Naive thymus-derived CD4-positive, alpha-beta T cell (primary cell): ENCODE data around the gene LCN10. TPM values are rescaled to one million over a fixed set of nuclear protein-coding genes. Genes with fewer than 3 reads are reported as not detected.

Experiments
- ATAC-seq: fragments of 150-1000 bp; cut with Tn5 transposase; 2 replicates; pipeline ENCODE4 v1.10.0; 2021; ENCODE audit warnings: mild to moderate bottlenecking, moderate library complexity
- CTCF ChIA-PET: fragments of 350-600 bp; sonication (Branson Sonifier 250); formaldehyde crosslinking; loops from one replicate; lab custom pipeline; 2021; ENCODE audit warnings: antibody characterized with exemption; lab: Charles Lee
- POLR2A ChIA-PET: fragments of 350-600 bp; sonication (Branson Sonifier 250); formaldehyde crosslinking; loops from one replicate; lab custom pipeline; 2021; ENCODE audit warnings: antibody characterized with exemption, inconsistent platforms; lab: Charles Lee
- DNase-seq, 9 donors: peaks; one replicate each; pipeline versions ENCODE4 v3.0.0 to v3.0.0-alpha.2; 2020 to 2022; ENCODE audit warnings: mixed read lengths in 1 of 9
- H3K27ac ChIP-seq: one replicate; pipeline ENCODE4 v1.7.0; 2013; ENCODE audit warnings: mild to moderate bottlenecking, low read depth, low read length, moderate library complexity
- H3K27me3 ChIP-seq, 2 donors: one replicate each; pipeline ENCODE4 v1.7.0; 2013; ENCODE audit warnings: low read length in 2 of 2, mild to moderate bottlenecking in 2 of 2, moderate library complexity in 2 of 2; ENCODE audit not compliant: control insufficient read depth in 2 of 2, insufficient read depth in 2 of 2
- H3K36me3 ChIP-seq, 3 experiments: 1 replicate in 2 of 3; 2 replicates in 1 of 3; pipeline ENCODE4 v1.7.0; 2013; ENCODE audit warnings: low read length in 3 of 3, mild to moderate bottlenecking in 3 of 3, moderate library complexity in 1 of 3; ENCODE audit not compliant: insufficient read depth in 3 of 3, control insufficient read depth in 2 of 3
- H3K4me1 ChIP-seq, 2 donors: one replicate each; pipeline ENCODE4 v1.7.0; 2013; ENCODE audit warnings: low read length in 2 of 2, mild to moderate bottlenecking in 2 of 2, moderate library complexity in 1 of 2; ENCODE audit not compliant: control insufficient read depth in 2 of 2, insufficient read depth in 2 of 2
- H3K4me3 ChIP-seq: 2 replicates; pipeline ENCODE4 v1.7.0; 2013; ENCODE audit warnings: mild to moderate bottlenecking, low read length
- H3K9me3 ChIP-seq, 3 experiments: 1 replicate in 2 of 3; 2 replicates in 1 of 3; pipeline ENCODE4 v1.7.0; 2013; ENCODE audit warnings: low read length in 3 of 3; ENCODE audit not compliant: control insufficient read depth in 2 of 3
- H3K27ac Mint-ChIP-seq, 9 donors: one replicate each; pipeline ENCODE4 v1.8.0; 2020 to 2022; ENCODE audit warnings: mixed read lengths in 9 of 9, mild to moderate bottlenecking in 8 of 9, moderate library complexity in 5 of 9, inconsistent platforms in 2 of 9
- H3K27me3 Mint-ChIP-seq, 5 donors: one replicate each; pipeline ENCODE4 v1.8.0; 2021 to 2022; ENCODE audit warnings: mixed read lengths in 5 of 5, mild to moderate bottlenecking in 1 of 5
- H3K36me3 Mint-ChIP-seq, 5 donors: one replicate each; pipeline ENCODE4 v1.8.0; 2020 to 2022; ENCODE audit warnings: mixed read lengths in 5 of 5, mild to moderate bottlenecking in 3 of 5, inconsistent platforms in 1 of 5
- H3K4me1 Mint-ChIP-seq, 7 donors: one replicate each; pipeline ENCODE4 v1.8.0; 2020 to 2022; ENCODE audit warnings: mixed read lengths in 7 of 7, mild to moderate bottlenecking in 3 of 7, inconsistent platforms in 1 of 7
- H3K4me3 Mint-ChIP-seq, 10 donors: one replicate each; pipeline ENCODE4 v1.8.0; 2020 to 2022; ENCODE audit warnings: mild to moderate bottlenecking in 10 of 10, mixed read lengths in 10 of 10, moderate library complexity in 6 of 10, inconsistent platforms in 2 of 10
- H3K9me3 Mint-ChIP-seq, 11 donors: one replicate each; pipeline ENCODE4 v1.8.0; 2020 to 2022; ENCODE audit warnings: mixed read lengths in 11 of 11, mild to moderate bottlenecking in 4 of 11, inconsistent platforms in 1 of 11, moderate library complexity in 1 of 11
- intact Hi-C, 2 donors: fragments of 100-400 bp; cut with micrococcal nuclease; formaldehyde crosslinking; loops; one replicate each; pipeline ENCODE4 v1.15.1; 2023
- polyA plus RNA-seq, 2 donors: library from polyadenylated mRNA; unstranded; fragments of 300-500 nt; fragmentation: Illumina TruSeq; gene quantifications; one replicate each; pipeline ENCODE4 v1.2.3, GENCODE V29; 2021
- total RNA-seq, 6 experiments: library from RNA in 5 of 6; stranded (reverse) in 5 of 6; gene quantifications; 1 replicate in 5 of 6; 2 replicates in 1 of 6; pipeline ENCODE4 v1.2.3 and lab custom pipeline; 2021 to 2026

LCN10 gene
- total and polyA plus RNA-seq, 7 experiments from 2014 or later: 0.34 to 3.2 (median 1.1) TPM; not detected in 1

DNA sequence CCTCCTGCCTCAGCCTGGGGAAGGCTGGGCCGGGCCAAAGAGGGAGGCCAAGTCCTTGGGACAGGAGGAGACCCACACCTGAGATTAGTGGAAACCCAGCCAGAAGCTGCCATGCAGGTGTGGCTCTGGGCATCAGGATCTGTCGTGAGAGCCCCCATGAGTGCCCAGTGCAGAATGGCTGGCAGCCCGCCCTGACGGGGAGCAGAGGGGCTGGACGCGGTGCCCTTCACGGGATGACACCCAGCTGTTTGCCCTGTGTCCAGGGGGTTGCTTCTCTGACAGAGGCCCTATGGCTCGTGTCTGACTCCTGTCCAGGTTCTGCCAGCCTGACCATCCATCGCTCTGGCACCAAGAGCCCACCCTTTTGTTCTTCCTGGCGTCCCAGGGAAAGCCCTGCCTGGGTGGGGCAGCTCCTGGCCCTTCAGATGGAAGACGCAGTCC is 21.8 kb downstream of the LCN10 start:
- DNase-seq: no peak
- no peaks in the 10 kb centered on the region for H3K9me3 ChIP-seq
- intact Hi-C loops: no loop called here
- H3K27me3 Mint-ChIP-seq: peaks cover 1 to 4% (median 2%) of the 10 kb centered on the region in 5 donors
- peaks cover 0 to 11% (median 7%) of the 10 kb centered on the region in 5 donors for H3K36me3 Mint-ChIP-seq
- ChIA-PET CTCF (no interaction called here), POLR2A (no interaction called here)
- H3K4me3 ChIP-seq: no peak overlapping the region
- H3K27me3 ChIP-seq: no peaks in the 10 kb centered on the region
- H3K9me3 Mint-ChIP-seq: peaks cover 0 to under 1% (median 0%) of the 10 kb centered on the region in 11 donors
- peaks cover 3 to 5% of the 10 kb centered on the region in 2 donors for H3K4me1 ChIP-seq
- no peak for ATAC-seq
- H3K27ac Mint-ChIP-seq: peak overlapping the region in 3 of 9 donors; percentile 56 to 59 (median 58)
- H3K4me1 Mint-ChIP-seq: peaks cover 4 to 19% (median 13%) of the 10 kb centered on the region in 7 donors
- H3K27ac ChIP-seq: no peak overlapping the region
- no peak overlapping the region for H3K4me3 Mint-ChIP-seq
- peaks cover 4 to 51% (median 7%) of the 10 kb centered on the region in 3 experiments for H3K36me3 ChIP-seq

- DNase-seq (no peak), ATAC-seq (no peak)
- Mint-ChIP-seq H3K4me1 (peaks cover 4 to 14% (median 10%) of the 10 kb centered on the region in 7 donors), H3K27me3 (peaks cover 5 to 7% (median 6%) of the 10 kb centered on the region in 5 donors), H3K27ac (no peak overlapping the region), H3K36me3 (peaks cover 0 to 11% (median 5%) of the 10 kb centered on the region in 5 donors), H3K4me3 (no peak overlapping the region), H3K9me3 (peaks cover 0 to 2% (median 0%) of the 10 kb centered on the region in 11 donors)
- H3K9me3 ChIP-seq: no peaks in the 10 kb centered on the region
- H3K4me3 ChIP-seq: no peak overlapping the region
- H3K27me3 ChIP-seq: no peaks in the 10 kb centered on the region
- no peaks in the 10 kb centered on the region for H3K4me1 ChIP-seq
- intact Hi-C loops: no loop called here
- ChIA-PET CTCF (no interaction called here), POLR2A (no interaction called here)
- H3K36me3 ChIP-seq: peaks cover 0 to 46% (median 2%) of the 10 kb centered on the region in 3 experiments
- no peak overlapping the region for H3K27ac ChIP-seq
Measured at GRCh38 chr9:136720251-136720897, 22.4 kb downstream of the LCN10 start.

- Histone ChIP-seq H3K36me3 (peaks cover 0 to 37% (median 0%) of the 10 kb centered on the region in 3 experiments), H3K27me3 (no peaks in the 10 kb centered on the region), H3K4me1 (no peaks in the 10 kb centered on the region), H3K9me3 (no peaks in the 10 kb centered on the region), H3K4me3 (no peak overlapping the region), H3K27ac (no peak overlapping the region)
- Mint-ChIP-seq H3K4me3 (no peak overlapping the region), H3K4me1 (peaks cover under 1 to 10% (median 8%) of the 10 kb centered on the region in 7 donors), H3K36me3 (peaks cover 0 to 9% (median 3%) of the 10 kb centered on the region in 5 donors), H3K9me3 (peaks cover 0 to 2% (median 0%) of the 10 kb centered on the region in 11 donors), H3K27me3 (peaks cover 5 to 8% (median 7%) of the 10 kb centered on the region in 5 donors), H3K27ac (peak overlapping the region in 1 of 9 donors; percentile 65)
- DNase-seq (no peak), ATAC-seq (peak; percentile 55)
- intact Hi-C loops: no loop called here
- POLR2A ChIA-PET: interaction anchor here (0.7 to 1.8 kb wide), 2 partner anchors 8 to 9 kb away, joined by 6 read pairs; no protein-coding TSS in a partner anchor
- CTCF ChIA-PET: no interaction called here
Measured at GRCh38 chr9:136719195-136719880, 23.4 kb downstream of the LCN10 start.

- no peak overlapping the region for H3K4me3 ChIP-seq
- no peaks in the 10 kb centered on the region for H3K4me1 ChIP-seq
- ChIA-PET POLR2A (interaction anchor here (0.7 to 1.8 kb wide), 2 partner anchors 8 to 10 kb away, joined by 6 read pairs; no protein-coding TSS in a partner anchor), CTCF (no interaction called here)
- peaks cover 0 to 30% (median 0%) of the 10 kb centered on the region in 3 experiments for H3K36me3 ChIP-seq
- ATAC-seq (no peak), DNase-seq (no peak)
- Mint-ChIP-seq H3K9me3 (peaks cover 0 to 2% (median 0%) of the 10 kb centered on the region in 11 donors), H3K36me3 (peaks cover 0 to 2% (median under 1%) of the 10 kb centered on the region in 5 donors), H3K4me3 (no peak overlapping the region), H3K27me3 (peaks cover 5 to 14% (median 13%) of the 10 kb centered on the region in 5 donors), H3K27ac (no peak overlapping the region), H3K4me1 (peaks cover 0 to 4% (median 1%) of the 10 kb centered on the region in 7 donors)
- no peaks in the 10 kb centered on the region for H3K9me3 ChIP-seq
- H3K27ac ChIP-seq: no peak overlapping the region
- intact Hi-C loops: no loop called here
- no peaks in the 10 kb centered on the region for H3K27me3 ChIP-seq
Measured at GRCh38 chr9:136718345-136719194, 24.2 kb downstream of the LCN10 start.

DNA sequence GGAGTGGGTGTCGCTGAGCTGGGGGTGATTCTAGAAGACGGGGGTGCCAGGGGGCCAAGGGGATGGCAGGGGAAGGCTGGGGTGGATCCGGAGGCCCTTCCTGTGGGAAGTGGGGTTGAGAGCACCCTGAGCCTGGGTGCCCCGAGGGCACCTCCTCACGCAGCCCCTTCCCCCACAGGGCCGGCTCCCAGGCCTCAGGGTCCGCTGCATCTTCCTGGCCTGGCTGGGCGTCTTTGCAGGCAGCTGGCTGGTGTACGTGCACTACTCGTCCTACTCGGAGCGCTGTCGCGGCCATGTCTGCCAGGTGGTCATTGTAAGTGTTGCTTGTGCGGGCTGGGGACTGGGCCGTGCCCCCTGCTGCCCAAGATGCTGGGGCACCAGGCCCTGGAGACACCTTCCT is 25.3 kb downstream of the LCN10 start:
- ChIA-PET POLR2A (interaction anchor here (0.9 kb wide), 1 partner anchor 10 kb away, joined by 3 read pairs; no protein-coding TSS in a partner anchor), CTCF (no interaction called here)
- H3K27ac Mint-ChIP-seq: no peak overlapping the region
- no peak overlapping the region for H3K4me3 Mint-ChIP-seq
- peaks cover 0 to 2% (median 0%) of the 10 kb centered on the region in 11 donors for H3K9me3 Mint-ChIP-seq
- DNase-seq (no peak), ATAC-seq (no peak)
- peaks cover 0 to 4% (median 0%) of the 10 kb centered on the region in 7 donors for H3K4me1 Mint-ChIP-seq
- no peaks in the 10 kb centered on the region for H3K9me3 ChIP-seq
- H3K27me3 Mint-ChIP-seq: peaks cover 5 to 19% (median 17%) of the 10 kb centered on the region in 5 donors
- H3K36me3 Mint-ChIP-seq: peaks cover 0 to 2% (median 0%) of the 10 kb centered on the region in 5 donors
- peaks cover 0 to 18% (median 0%) of the 10 kb centered on the region in 3 experiments for H3K36me3 ChIP-seq
- no peaks in the 10 kb centered on the region for H3K4me1 ChIP-seq
- no peak overlapping the region for H3K27ac ChIP-seq
- peaks cover 0 to 5% of the 10 kb centered on the region in 2 donors for H3K27me3 ChIP-seq
- H3K4me3 ChIP-seq: no peak overlapping the region
- intact Hi-C loops: no loop called here

DNA sequence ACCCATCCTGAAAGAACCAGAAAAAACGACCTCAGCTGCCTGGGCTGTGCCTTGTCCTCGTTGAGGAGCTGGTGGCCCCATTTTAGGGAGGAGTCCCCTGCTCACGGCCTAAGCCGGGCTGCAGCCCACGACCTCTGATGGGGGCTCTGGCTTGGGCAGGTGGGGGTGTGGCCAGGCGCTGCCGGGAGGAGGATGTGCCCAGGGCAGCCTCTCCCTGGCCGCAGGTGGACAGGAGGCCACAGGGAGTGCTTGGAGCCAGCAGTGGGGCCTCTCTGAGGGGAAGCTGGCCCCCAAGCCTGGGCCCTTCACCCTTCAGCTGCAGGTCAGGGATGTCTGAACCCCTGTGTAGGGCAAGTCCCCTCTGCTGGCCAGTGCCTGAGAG is 27.9 kb downstream of the LCN10 start:
- ATAC-seq: no peak
- Histone ChIP-seq H3K4me1 (no peaks in the 10 kb centered on the region), H3K4me3 (no peak overlapping the region), H3K27me3 (peaks cover 0 to 9% of the 10 kb centered on the region in 2 donors), H3K36me3 (no peaks in the 10 kb centered on the region), H3K27ac (no peak overlapping the region), H3K9me3 (no peaks in the 10 kb centered on the region)
- DNase-seq: no peak
- Mint-ChIP-seq H3K36me3 (no peaks in the 10 kb centered on the region), H3K27me3 (peaks cover 22 to 37% (median 35%) of the 10 kb centered on the region in 5 donors), H3K9me3 (peaks cover 0 to 2% (median 0%) of the 10 kb centered on the region in 11 donors), H3K4me1 (peaks cover 0 to 8% (median 6%) of the 10 kb centered on the region in 7 donors), H3K27ac (no peak overlapping the region), H3K4me3 (no peak overlapping the region)
- CTCF ChIA-PET: no interaction called here
- intact Hi-C loops: no loop called here
- POLR2A ChIA-PET: interaction anchor here (1.0 to 2.2 kb wide), 2 partner anchors 11 to 13 kb away, joined by 4 to 11 read pairs; no protein-coding TSS in a partner anchor
